ENCODE results near the gene PHF1. TPM values are rescaled to one million over a fixed set of nuclear protein-coding genes. Genes with fewer than 3 reads are reported as not detected.
"Not testable (repeated sequence)": the region's sequence is repeated elsewhere in the genome, so short reads cannot be mapped to it uniquely, and the experiment has no call there.

The PHF1 gene
- 10 to 100 TPM; 31.0 to 32.3 TPM for total RNA-seq

- Mint-ChIP-seq H3K9me3 (no peaks in the 10 kb centered on the region), H3K4me3 (peak within 1 kb of the TSS; percentile 87), H3K36me3 (ENCODE audit: low read depth) (peaks cover 32% of the 10 kb centered on the region), H3K4me1 (ENCODE audit: low read depth) (peaks cover 47% of the 10 kb centered on the region), H3K27me3 (ENCODE audit: low read depth) (no peaks in the 10 kb centered on the region), H3K27ac (peak within 1 kb of the TSS; percentile 93)
- CTCF ChIA-PET: interaction anchor here (1.1 to 1.2 kb wide), 2 partner anchors 15 to 20 kb away, joined by 3 read pairs; no protein-coding TSS in a partner anchor
- peak; percentile 82 for DNase-seq
- intact Hi-C loops (cut with micrococcal nuclease): loop anchor here (1.0 to 5.0 kb wide), 8 partner anchors 7 to 559 kb away; partner anchors contain the start of genes CUTA, KIFC1, PSMB9 and RGL2
These were observed at the start of gene PHF1 for GRCh38 chr6:33410711-33411631. TSS of gene PHF1 (plus strand) at chr6:33411014. CDS start at chr6:33412264, 1,250 bp downstream.

GRCh38 chr6:33363486-33363885 lies 47.3 kb upstream of the PHF1 start:
- DNase-seq; intact Hi-C loops (cut with micrococcal nuclease); H3K4me3 Mint-ChIP-seq; H3K9me3 Mint-ChIP-seq; H3K4me1 Mint-ChIP-seq (ENCODE audit: low read depth); H3K36me3 Mint-ChIP-seq (ENCODE audit: low read depth); H3K27me3 Mint-ChIP-seq (ENCODE audit: low read depth); H3K27ac Mint-ChIP-seq: not testable (repeated sequence)
- CTCF ChIA-PET: interaction anchor here (0.8 kb wide), 1 partner anchor 238 kb away, joined by 3 read pairs; no protein-coding TSS in a partner anchor

GRCh38 chr6:33364475-33365205 lies 46.2 kb upstream of the PHF1 start:
- H3K36me3 Mint-ChIP-seq (ENCODE audit: low read depth); DNase-seq; H3K4me3 Mint-ChIP-seq; H3K27me3 Mint-ChIP-seq (ENCODE audit: low read depth); H3K9me3 Mint-ChIP-seq; H3K4me1 Mint-ChIP-seq (ENCODE audit: low read depth); H3K27ac Mint-ChIP-seq; intact Hi-C loops (cut with micrococcal nuclease): not testable (repeated sequence)
- CTCF ChIA-PET: interaction anchor here (0.6 to 0.8 kb wide), 8 partner anchors 47 to 1654 kb away, joined by 3 to 9 read pairs (median 4); no protein-coding TSS in a partner anchor

GRCh38 chr6:33365206-33365971 lies 45.4 kb upstream of the PHF1 start:
- CTCF ChIA-PET: interaction anchor here (0.6 to 1.2 kb wide), 2 partner anchors 20 to 47 kb away, joined by 3 to 4 read pairs; no protein-coding TSS in a partner anchor
- DNase-seq; intact Hi-C loops (cut with micrococcal nuclease); H3K36me3 Mint-ChIP-seq (ENCODE audit: low read depth); H3K4me3 Mint-ChIP-seq; H3K9me3 Mint-ChIP-seq; H3K27me3 Mint-ChIP-seq (ENCODE audit: low read depth); H3K27ac Mint-ChIP-seq; H3K4me1 Mint-ChIP-seq (ENCODE audit: low read depth): not testable (repeated sequence)

- Mint-ChIP-seq H3K4me1 (ENCODE audit: low read depth) (no peaks in the 10 kb centered on the region), H3K36me3 (ENCODE audit: low read depth) (no peaks in the 10 kb centered on the region), H3K4me3 (no peak overlapping the region), H3K27ac (no peak overlapping the region), H3K9me3 (no peaks in the 10 kb centered on the region), H3K27me3 (ENCODE audit: low read depth) (no peaks in the 10 kb centered on the region)
- CTCF ChIA-PET: interaction anchor here (0.9 kb wide), 1 partner anchor 8 kb away, joined by 3 read pairs; no protein-coding TSS in a partner anchor
- intact Hi-C loops (cut with micrococcal nuclease): no loop called here
- no peak for DNase-seq
These were observed 43.7 kb upstream of the PHF1 start for GRCh38 chr6:33367009-33367714.

- intact Hi-C loops (cut with micrococcal nuclease); H3K9me3 Mint-ChIP-seq; H3K4me3 Mint-ChIP-seq; H3K27me3 Mint-ChIP-seq (ENCODE audit: low read depth); H3K27ac Mint-ChIP-seq; DNase-seq; H3K4me1 Mint-ChIP-seq (ENCODE audit: low read depth); H3K36me3 Mint-ChIP-seq (ENCODE audit: low read depth): not testable (repeated sequence)
- CTCF ChIA-PET: interaction anchor here (0.9 kb wide), 1 partner anchor 9 kb away, joined by 3 read pairs; no protein-coding TSS in a partner anchor
These were observed 43.1 kb upstream of the PHF1 start for GRCh38 chr6:33367715-33368025.

GRCh38 chr6:33371901-33372300 lies 38.9 kb upstream of the PHF1 start:
- DNase-seq; H3K4me3 Mint-ChIP-seq; H3K36me3 Mint-ChIP-seq (ENCODE audit: low read depth); H3K27me3 Mint-ChIP-seq (ENCODE audit: low read depth); H3K27ac Mint-ChIP-seq; H3K4me1 Mint-ChIP-seq (ENCODE audit: low read depth); H3K9me3 Mint-ChIP-seq; intact Hi-C loops (cut with micrococcal nuclease): not testable (repeated sequence)
- CTCF ChIA-PET: interaction anchor here (0.7 kb wide), 1 partner anchor 1230 kb away, joined by 3 read pairs; no protein-coding TSS in a partner anchor

GRCh38 chr6:33372526-33373123 lies 38.2 kb upstream of the PHF1 start:
- Mint-ChIP-seq H3K36me3 (ENCODE audit: low read depth) (no peaks in the 10 kb centered on the region), H3K27ac (no peak overlapping the region)
- CTCF ChIA-PET: interaction anchor here (0.7 kb wide), 1 partner anchor 1229 kb away, joined by 3 read pairs; no protein-coding TSS in a partner anchor

GRCh38 chr6:33373960-33374910 lies 36.6 kb upstream of the PHF1 start:
- DNase-seq: no peak
- CTCF ChIA-PET: interaction anchor here (0.6 kb wide), 1 partner anchor 389 kb away, joined by 3 read pairs; no protein-coding TSS in a partner anchor
- Mint-ChIP-seq H3K27ac (no peak overlapping the region), H3K4me3 (no peak overlapping the region), H3K4me1 (ENCODE audit: low read depth) (peaks cover 2% of the 10 kb centered on the region), H3K27me3 (ENCODE audit: low read depth) (no peaks in the 10 kb centered on the region), H3K36me3 (ENCODE audit: low read depth) (no peaks in the 10 kb centered on the region), H3K9me3 (no peaks in the 10 kb centered on the region)
- intact Hi-C loops (cut with micrococcal nuclease): no loop called here

More at GRCh38 chr6:33372526-33373123, 38.2 kb upstream of the PHF1 start:
- Mint-ChIP-seq H3K27me3 (ENCODE audit: low read depth) (no peaks in the 10 kb centered on the region), H3K4me1 (ENCODE audit: low read depth) (peaks cover 2% of the 10 kb centered on the region), H3K9me3 (no peaks in the 10 kb centered on the region), H3K4me3 (no peak overlapping the region)
- intact Hi-C loops (cut with micrococcal nuclease): no loop called here
- no peak for DNase-seq

- intact Hi-C loops (cut with micrococcal nuclease): no loop called here
- no peak overlapping the region for H3K27ac Mint-ChIP-seq
- no peak for DNase-seq
- H3K4me3 Mint-ChIP-seq: no peak overlapping the region
- no peaks in the 10 kb centered on the region for H3K27me3 Mint-ChIP-seq (ENCODE audit: low read depth)
- peaks cover 2% of the 10 kb centered on the region for H3K4me1 Mint-ChIP-seq (ENCODE audit: low read depth)
- H3K9me3 Mint-ChIP-seq: no peaks in the 10 kb centered on the region
- H3K36me3 Mint-ChIP-seq (ENCODE audit: low read depth): no peaks in the 10 kb centered on the region
- CTCF ChIA-PET: no interaction called here
These were observed 35.6 kb upstream of the PHF1 start for GRCh38 chr6:33375143-33375671.
